Effector memory CD4-positive, alpha-beta T cell (primary cell): Measurements from ENCODE around the gene GALNT3.

ENCODE experiments used
- DNase-seq, 3 donors: peaks; one replicate each; pipeline ENCODE4 v3.0.0-alpha.2; 2020
- H3K27ac ChIP-seq: 2 replicates; pipeline ENCODE4 v1.7.0; 2013; ENCODE audit warnings: mild to moderate bottlenecking, low read length, moderate library complexity; ENCODE audit not compliant: insufficient read depth, poor library complexity, severe bottlenecking
- H3K27me3 ChIP-seq: replicated peaks from 2 replicates; pipeline ENCODE4 v1.7.0; 2013; ENCODE audit warnings: mild to moderate bottlenecking, low read length; ENCODE audit not compliant: insufficient read depth, control insufficient read depth, poor library complexity, severe bottlenecking
- H3K36me3 ChIP-seq: 2 replicates; pipeline ENCODE4 v1.7.0; 2013; ENCODE audit warnings: mild to moderate bottlenecking, low read length, moderate library complexity; ENCODE audit not compliant: control insufficient read depth, insufficient read depth
- H3K4me1 ChIP-seq: 2 replicates; pipeline ENCODE4 v1.7.0; 2013; ENCODE audit warnings: low read length, mild to moderate bottlenecking; ENCODE audit not compliant: control insufficient read depth, insufficient read depth, poor library complexity, severe bottlenecking
- H3K4me3 ChIP-seq: 2 replicates; pipeline ENCODE4 v1.7.0; 2013; ENCODE audit warnings: low read length, low read depth, mild to moderate bottlenecking; ENCODE audit not compliant: insufficient read depth, poor library complexity, severe bottlenecking
- H3K9me3 ChIP-seq: 2 replicates; pipeline ENCODE4 v1.7.0; 2013; ENCODE audit warnings: mild to moderate bottlenecking, low read length, moderate library complexity; ENCODE audit not compliant: control insufficient read depth

Gene GALNT3

GRCh38 chr2:165778653-165779451 lies 15.2 kb downstream of the GALNT3 start:
- no peak for DNase-seq
- Histone ChIP-seq H3K27me3 (no peaks in the 10 kb centered on the region), H3K9me3 (no peaks in the 10 kb centered on the region), H3K27ac (no peak overlapping the region), H3K4me1 (no peaks in the 10 kb centered on the region), H3K36me3 (no peaks in the 10 kb centered on the region), H3K4me3 (no peak overlapping the region)

DNA sequence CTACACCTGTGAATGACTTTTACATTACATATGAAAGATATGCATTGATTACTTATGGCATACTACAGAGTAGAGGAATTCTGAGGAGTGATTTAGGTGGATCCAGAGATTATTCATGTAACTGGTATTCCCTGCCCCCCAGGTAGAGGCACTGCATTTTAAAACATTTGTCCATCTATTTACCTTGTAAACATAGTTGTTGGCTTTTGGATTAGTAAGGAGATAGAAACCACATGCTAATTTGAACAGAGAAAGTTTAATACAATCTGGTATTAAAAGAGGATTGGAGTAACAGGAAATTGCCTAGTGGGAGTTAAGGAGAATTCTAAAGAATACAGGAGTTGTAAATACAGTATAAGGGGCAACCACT lies 15.9 kb downstream of the GALNT3 start:
- Histone ChIP-seq H3K4me1 (no peaks in the 10 kb centered on the region), H3K9me3 (no peaks in the 10 kb centered on the region), H3K27ac (no peak overlapping the region), H3K27me3 (no peaks in the 10 kb centered on the region), H3K4me3 (no peak overlapping the region), H3K36me3 (no peaks in the 10 kb centered on the region)
- no peak for DNase-seq

DNA sequence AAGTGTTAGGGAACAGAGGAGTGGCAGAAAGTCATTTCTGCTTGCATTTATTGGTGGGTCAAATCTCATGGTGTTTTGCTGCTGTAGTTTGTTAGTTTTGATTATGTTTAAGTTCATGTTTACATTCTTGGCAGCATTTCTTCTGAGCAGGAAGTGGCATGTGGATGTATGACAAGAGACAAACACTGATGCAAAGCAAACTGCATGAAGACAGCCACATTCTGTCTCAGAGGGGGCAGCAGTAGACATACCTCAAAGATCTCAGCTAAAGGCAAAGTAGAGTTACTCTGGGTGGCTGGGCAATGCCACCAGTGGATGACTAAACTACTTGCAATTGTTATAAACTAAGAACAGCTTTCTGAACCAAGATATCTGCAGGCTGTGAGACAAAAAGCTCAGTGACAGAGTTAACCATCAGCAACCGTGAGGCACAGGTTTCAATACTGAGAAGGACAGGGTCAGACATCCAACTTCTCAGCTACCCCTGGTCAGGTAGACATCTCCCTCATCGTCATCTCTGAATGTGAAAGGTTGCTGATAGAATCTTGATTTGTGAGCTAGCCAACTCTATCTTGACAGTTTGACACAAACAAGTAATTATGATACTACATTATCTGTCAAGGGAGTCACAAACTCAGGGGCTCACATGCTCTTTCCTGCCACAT lies 16.4 kb downstream of the GALNT3 start:
- Histone ChIP-seq H3K27ac (no peak overlapping the region), H3K4me3 (no peak overlapping the region), H3K36me3 (no peaks in the 10 kb centered on the region), H3K4me1 (no peaks in the 10 kb centered on the region), H3K9me3 (no peaks in the 10 kb centered on the region), H3K27me3 (no peaks in the 10 kb centered on the region)
- no peak for DNase-seq

GRCh38 chr2:165776796-165777195 lies 17.3 kb downstream of the GALNT3 start:
- DNase-seq, result no peak
- Histone ChIP-seq H3K27me3 (no peaks in the 10 kb centered on the region), H3K27ac (no peak overlapping the region), H3K9me3 (no peaks in the 10 kb centered on the region), H3K36me3 (no peaks in the 10 kb centered on the region), H3K4me1 (no peaks in the 10 kb centered on the region), H3K4me3 (no peak overlapping the region)

DNA sequence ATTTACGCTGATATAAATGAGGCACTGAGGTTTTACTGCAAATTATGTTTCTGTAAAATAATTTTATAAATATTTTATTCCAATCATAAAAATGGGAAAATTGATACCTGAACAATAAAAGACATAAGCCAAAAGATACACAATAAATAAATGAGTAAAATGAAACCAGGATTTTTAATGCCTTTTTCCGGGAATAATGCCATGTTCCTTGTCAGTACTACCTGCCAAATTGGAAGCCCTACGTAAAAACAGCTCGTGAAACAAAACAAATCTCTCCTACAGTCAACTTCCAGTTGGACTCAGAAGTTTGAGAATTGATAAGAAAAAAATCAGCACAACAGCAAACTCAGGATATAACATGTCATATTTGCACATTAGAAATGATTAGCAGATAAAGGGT lies 18.0 kb downstream of the GALNT3 start:
- no peak overlapping the region for H3K4me3 ChIP-seq
- H3K36me3 ChIP-seq, result no peaks in the 10 kb centered on the region
- H3K9me3 ChIP-seq, result no peaks in the 10 kb centered on the region
- no peak overlapping the region for H3K27ac ChIP-seq
- no peak for DNase-seq
- no peaks in the 10 kb centered on the region for H3K27me3 ChIP-seq
- H3K4me1 ChIP-seq, result no peaks in the 10 kb centered on the region

DNA sequence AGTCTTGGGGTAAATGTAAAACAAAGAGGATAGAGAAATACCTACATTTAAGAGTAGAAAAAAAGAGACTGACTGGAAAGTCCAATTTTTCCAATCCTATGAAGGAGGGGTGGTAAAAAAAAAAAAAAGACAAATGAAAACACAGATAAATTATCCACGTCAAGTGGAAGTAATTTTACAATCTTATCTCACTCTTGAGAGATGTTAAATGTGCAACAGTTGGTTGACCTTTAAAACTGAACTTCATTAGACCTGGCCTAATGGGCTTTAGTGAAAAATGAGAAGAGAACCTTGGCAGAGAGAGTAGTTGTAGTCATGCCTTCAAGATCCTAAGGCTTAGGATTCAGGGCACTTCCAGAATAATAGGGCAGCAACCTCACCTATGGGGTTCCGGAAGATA lies 20.4 kb downstream of the GALNT3 start:
- no peak overlapping the region for H3K4me3 ChIP-seq
- no peaks in the 10 kb centered on the region for H3K36me3 ChIP-seq
- no peak for DNase-seq
- H3K9me3 ChIP-seq, result no peaks in the 10 kb centered on the region
- H3K4me1 ChIP-seq, result no peaks in the 10 kb centered on the region
- no peaks in the 10 kb centered on the region for H3K27me3 ChIP-seq
- H3K27ac ChIP-seq, result no peak overlapping the region

DNA sequence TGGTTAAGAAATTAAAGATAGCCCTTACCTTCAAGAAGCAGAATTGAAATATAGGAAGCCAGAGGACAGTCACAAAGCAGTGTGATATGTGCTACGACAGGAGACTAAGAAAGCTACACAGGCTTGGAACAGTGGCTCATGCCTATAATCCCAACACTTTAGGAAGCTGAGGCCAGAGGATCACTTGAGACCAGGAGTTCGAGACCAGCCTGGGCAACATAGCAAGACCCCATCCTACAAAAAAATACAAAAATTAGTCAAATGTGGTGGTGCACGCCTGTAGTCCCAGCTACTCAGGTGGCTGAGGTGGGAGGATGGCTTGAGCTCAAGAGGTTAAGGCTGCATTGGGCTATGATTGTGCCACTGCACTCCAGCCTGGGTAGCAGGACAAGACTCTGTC lies 21.9 kb downstream of the GALNT3 start:
- Histone ChIP-seq H3K27me3 (no peaks in the 10 kb centered on the region), H3K27ac (no peak overlapping the region), H3K4me1 (no peaks in the 10 kb centered on the region), H3K4me3 (no peak overlapping the region), H3K9me3 (no peaks in the 10 kb centered on the region), H3K36me3 (no peaks in the 10 kb centered on the region)
- DNase-seq, result no peak

DNA sequence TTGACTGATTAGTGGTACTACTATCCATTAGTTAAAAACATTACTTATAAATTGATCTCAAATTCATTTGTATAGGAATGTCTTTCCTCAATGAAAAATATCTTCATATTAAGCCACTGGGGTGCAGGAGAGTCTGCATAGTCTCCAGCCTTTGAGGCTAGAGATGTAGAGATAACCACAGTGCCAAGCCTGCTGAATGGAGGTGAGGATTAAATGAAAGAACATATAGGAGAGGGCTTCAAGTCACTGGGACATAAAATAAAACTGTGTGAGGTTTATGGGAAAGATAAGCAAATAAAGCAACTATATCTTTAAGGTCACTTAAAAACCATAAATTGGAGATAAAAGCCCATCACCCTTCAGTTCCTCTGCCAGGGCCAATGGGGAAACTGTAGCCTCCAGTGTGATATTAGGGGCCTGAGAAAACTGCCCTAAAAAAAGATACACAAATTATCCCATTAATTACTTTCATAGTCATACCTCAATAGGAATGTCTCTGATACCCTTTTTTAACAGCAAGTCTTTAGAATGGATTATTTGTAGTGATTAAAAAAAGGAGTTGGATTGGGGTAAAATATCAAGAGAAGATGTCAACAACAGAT lies 27.6 kb downstream of the GALNT3 start:
- Histone ChIP-seq H3K4me1 (no peaks in the 10 kb centered on the region), H3K36me3 (no peaks in the 10 kb centered on the region), H3K27me3 (no peaks in the 10 kb centered on the region), H3K27ac (no peak overlapping the region), H3K9me3 (no peaks in the 10 kb centered on the region), H3K4me3 (no peak overlapping the region)
- DNase-seq, result no peak

DNA sequence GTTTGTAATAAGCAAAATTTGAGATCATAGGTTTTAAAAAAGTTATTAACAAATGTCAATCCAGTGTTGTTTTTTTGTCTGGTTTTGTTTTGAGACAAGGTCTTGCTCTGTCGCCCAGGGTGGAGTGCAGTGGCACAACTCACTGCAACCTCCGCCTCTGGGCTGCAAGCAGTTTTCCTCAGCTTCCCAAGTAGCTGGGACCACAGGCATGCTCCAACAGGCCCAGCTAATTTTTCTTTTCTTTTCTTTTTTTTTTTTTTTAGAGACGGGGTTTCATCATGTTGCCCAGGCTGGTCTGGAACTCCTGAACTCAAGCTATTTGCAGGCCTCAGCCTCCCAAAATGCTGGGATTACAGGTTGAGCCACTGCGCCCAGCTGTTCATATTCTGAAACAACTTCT lies 31.3 kb downstream of the GALNT3 start:
- H3K27me3 ChIP-seq, result no peaks in the 10 kb centered on the region
- no peaks in the 10 kb centered on the region for H3K9me3 ChIP-seq
- H3K36me3 ChIP-seq, result no peaks in the 10 kb centered on the region
- H3K4me1 ChIP-seq, result no peaks in the 10 kb centered on the region
- no peak overlapping the region for H3K27ac ChIP-seq
- DNase-seq, result no peak
- H3K4me3 ChIP-seq, result no peak overlapping the region
